Panc1 (cell line): ENCODE results near the gene GOLGA2. TPM values are rescaled to one million over a fixed set of nuclear protein-coding genes. Genes with fewer than 3 reads are reported as not detected.

ENCODE experiments used
- ATAC-seq: fragments of 200-7000 bp; cut with Tn5 transposase; 2 replicates; pipeline ENCODE4 v1.9.1; 2020; ENCODE audit warnings: mild to moderate bottlenecking, moderate library complexity
- BruUV-seq: library from RNA; stranded (reverse); fragments of 400-500 nt; replicated peaks from 2 replicates; lab custom pipeline; 2021; lab: Mats Ljungman, UMichigan
- CTCF ChIA-PET: fragments of 300-600 bp; sonication (Branson Sonifier 250); formaldehyde crosslinking; loops from one replicate; lab custom pipeline; 2022; ENCODE audit warnings: antibody characterized with exemption; lab: Charles Lee
- POLR2A ChIA-PET: fragments of 300-600 bp; sonication (Branson Sonifier 250); formaldehyde crosslinking; loops from one replicate; lab custom pipeline; 2022; ENCODE audit warnings: antibody characterized with exemption; lab: Charles Lee
- DNase-seq: peaks from one replicate; pipeline ENCODE4 v3.0.0-alpha.2; 2010; ENCODE audit warnings: low read depth, low spot score
- H3K27ac ChIP-seq: 2 replicates; pipeline ENCODE4 v1.5.1; 2011; ENCODE audit warnings: mild to moderate bottlenecking, low read length, inconsistent platforms
- H3K27me3 ChIP-seq: fragments of 200-500 bp; sonication (Bioruptor generic); 2 replicates; pipeline ENCODE4 v1.6.0; 2014; ENCODE audit warnings: low read length, inconsistent platforms; ENCODE audit not compliant: control insufficient read depth, insufficient read depth
- H3K36me3 ChIP-seq: fragments of 200-500 bp; sonication (Bioruptor generic); 2 replicates; pipeline ENCODE4 v1.5.1; 2014; ENCODE audit warnings: inconsistent platforms, mild to moderate bottlenecking, low read length, moderate library complexity; ENCODE audit not compliant: control insufficient read depth, insufficient read depth
- H3K4me1 ChIP-seq: 2 replicates; pipeline ENCODE4 v1.5.1; 2011; ENCODE audit warnings: inconsistent platforms, mild to moderate bottlenecking, low read length, moderate library complexity; ENCODE audit not compliant: control insufficient read depth, insufficient read depth
- H3K4me3 ChIP-seq, 2 experiments: 2 replicates each; pipeline ENCODE4 v1.5.1; 2011 to 2012; ENCODE audit warnings: low read depth in 2 of 2, low read length in 2 of 2, mild to moderate bottlenecking in 2 of 2, inconsistent platforms in 1 of 2, moderate library complexity in 1 of 2
- H3K9me3 ChIP-seq: fragments of 200-500 bp; sonication (Bioruptor generic); 2 replicates; pipeline ENCODE4 v1.5.1; 2014; ENCODE audit warnings: low read depth, mild to moderate bottlenecking, inconsistent platforms, low read length, moderate library complexity; ENCODE audit not compliant: control insufficient read depth, insufficient read depth
- POLR2AphosphoS5 ChIP-seq: IDR thresholded peaks from 2 replicates; pipeline ENCODE4 v1.6.1; 2012; ENCODE audit warnings: mild to moderate bottlenecking, low read depth, low read length, moderate library complexity
- SIN3A ChIP-seq: IDR thresholded peaks from 2 replicates; pipeline ENCODE4 v1.6.1; 2012; ENCODE audit warnings: low read depth, mild to moderate bottlenecking, low read length, moderate library complexity, borderline replicate concordance; ENCODE audit not compliant: insufficient read depth
- TCF7L2 ChIP-seq: IDR thresholded peaks from 2 replicates; pipeline ENCODE4 v1.6.1; 2011; ENCODE audit warnings: mild to moderate bottlenecking, low read depth, low read length, inconsistent platforms
- in situ Hi-C: cut with HindIII; loops from 2 replicates; pipeline ENCODE4 v1.10.0; 2016; ENCODE audit warnings: low sequenced_read_pairs, low pct_unique_long_range_greater_than_20kb
- intact Hi-C: fragments of 100-400 bp; cut with micrococcal nuclease; formaldehyde crosslinking; loops from one replicate; pipeline ENCODE4 v1.10.0; 2022; ENCODE audit not compliant: unreplicated experiment
- total RNA-seq: library from RNA; stranded (reverse); gene quantifications from one replicate; pipeline ENCODE4 v1.2.1, GENCODE V29; 2021; ENCODE audit not compliant: unreplicated experiment
- TF ChIP-seq, protein P1 (sequence below): fragments of 450-650 bp; IDR thresholded peaks from 2 replicates; pipeline ENCODE4 v1.5.1; 2017; ENCODE audit warnings: mild to moderate bottlenecking
- TF ChIP-seq, protein P2 (sequence below), 2 experiments: IDR thresholded peaks; 2 replicates each; pipeline ENCODE4 v1.6.1; 2011 to 2012; ENCODE audit warnings: low read depth in 2 of 2, control low read depth in 1 of 2, low read length in 1 of 2, mild to moderate bottlenecking in 1 of 2, moderate library complexity in 1 of 2; ENCODE audit not compliant: insufficient read depth in 1 of 2

The GOLGA2 gene
- total RNA-seq, 1 experiment from 2014 or later: 69.6 TPM

- POLR2A ChIA-PET: no interaction called here
These were observed 9.4 kb upstream of the GOLGA2 start for GRCh38 chr9:128285033-128285784.

DNA sequence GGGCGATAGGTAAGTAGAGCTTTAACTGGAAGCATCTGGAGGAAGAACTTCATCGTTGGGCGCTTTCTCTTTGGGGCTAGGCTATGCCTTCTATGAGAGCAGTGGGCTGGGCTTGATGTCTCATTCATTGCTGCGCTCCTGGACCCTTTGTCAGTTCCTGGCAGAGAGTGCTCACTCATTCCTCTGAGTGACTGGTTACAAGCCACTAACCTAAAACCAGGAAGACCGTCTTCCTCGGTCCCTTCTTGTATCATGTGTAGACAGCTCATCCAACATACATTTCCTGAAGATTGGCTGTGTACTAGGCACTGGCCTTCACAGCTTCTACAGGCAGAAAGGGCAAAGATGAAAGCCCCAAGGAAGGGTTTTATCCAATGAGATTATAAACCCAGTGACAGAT is 6.7 kb upstream of the GOLGA2 start:
- POLR2A ChIA-PET: no interaction called here
- Histone ChIP-seq H3K4me1 (no peaks in the 10 kb centered on the region), H3K27ac (no peak overlapping the region), H3K36me3 (no peaks in the 10 kb centered on the region), H3K9me3 (no peaks in the 10 kb centered on the region), H3K4me3 (no peak overlapping the region), H3K27me3 (no peaks in the 10 kb centered on the region)
- CTCF ChIA-PET: no interaction called here
- DNase-seq: no peak
- no TSS peak for BruUV-seq
- ATAC-seq: no peak
- in situ Hi-C loops (no loop called here), intact Hi-C loops (no loop called here)
- TF ChIP-seq SIN3A (no peak), TCF7L2 (no peak), POLR2AphosphoS5 (no peak)
- TF ChIP-seq, protein P1, sequence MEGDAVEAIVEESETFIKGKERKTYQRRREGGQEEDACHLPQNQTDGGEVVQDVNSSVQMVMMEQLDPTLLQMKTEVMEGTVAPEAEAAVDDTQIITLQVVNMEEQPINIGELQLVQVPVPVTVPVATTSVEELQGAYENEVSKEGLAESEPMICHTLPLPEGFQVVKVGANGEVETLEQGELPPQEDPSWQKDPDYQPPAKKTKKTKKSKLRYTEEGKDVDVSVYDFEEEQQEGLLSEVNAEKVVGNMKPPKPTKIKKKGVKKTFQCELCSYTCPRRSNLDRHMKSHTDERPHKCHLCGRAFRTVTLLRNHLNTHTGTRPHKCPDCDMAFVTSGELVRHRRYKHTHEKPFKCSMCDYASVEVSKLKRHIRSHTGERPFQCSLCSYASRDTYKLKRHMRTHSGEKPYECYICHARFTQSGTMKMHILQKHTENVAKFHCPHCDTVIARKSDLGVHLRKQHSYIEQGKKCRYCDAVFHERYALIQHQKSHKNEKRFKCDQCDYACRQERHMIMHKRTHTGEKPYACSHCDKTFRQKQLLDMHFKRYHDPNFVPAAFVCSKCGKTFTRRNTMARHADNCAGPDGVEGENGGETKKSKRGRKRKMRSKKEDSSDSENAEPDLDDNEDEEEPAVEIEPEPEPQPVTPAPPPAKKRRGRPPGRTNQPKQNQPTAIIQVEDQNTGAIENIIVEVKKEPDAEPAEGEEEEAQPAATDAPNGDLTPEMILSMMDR: no peak
- TF ChIP-seq, protein P2, sequence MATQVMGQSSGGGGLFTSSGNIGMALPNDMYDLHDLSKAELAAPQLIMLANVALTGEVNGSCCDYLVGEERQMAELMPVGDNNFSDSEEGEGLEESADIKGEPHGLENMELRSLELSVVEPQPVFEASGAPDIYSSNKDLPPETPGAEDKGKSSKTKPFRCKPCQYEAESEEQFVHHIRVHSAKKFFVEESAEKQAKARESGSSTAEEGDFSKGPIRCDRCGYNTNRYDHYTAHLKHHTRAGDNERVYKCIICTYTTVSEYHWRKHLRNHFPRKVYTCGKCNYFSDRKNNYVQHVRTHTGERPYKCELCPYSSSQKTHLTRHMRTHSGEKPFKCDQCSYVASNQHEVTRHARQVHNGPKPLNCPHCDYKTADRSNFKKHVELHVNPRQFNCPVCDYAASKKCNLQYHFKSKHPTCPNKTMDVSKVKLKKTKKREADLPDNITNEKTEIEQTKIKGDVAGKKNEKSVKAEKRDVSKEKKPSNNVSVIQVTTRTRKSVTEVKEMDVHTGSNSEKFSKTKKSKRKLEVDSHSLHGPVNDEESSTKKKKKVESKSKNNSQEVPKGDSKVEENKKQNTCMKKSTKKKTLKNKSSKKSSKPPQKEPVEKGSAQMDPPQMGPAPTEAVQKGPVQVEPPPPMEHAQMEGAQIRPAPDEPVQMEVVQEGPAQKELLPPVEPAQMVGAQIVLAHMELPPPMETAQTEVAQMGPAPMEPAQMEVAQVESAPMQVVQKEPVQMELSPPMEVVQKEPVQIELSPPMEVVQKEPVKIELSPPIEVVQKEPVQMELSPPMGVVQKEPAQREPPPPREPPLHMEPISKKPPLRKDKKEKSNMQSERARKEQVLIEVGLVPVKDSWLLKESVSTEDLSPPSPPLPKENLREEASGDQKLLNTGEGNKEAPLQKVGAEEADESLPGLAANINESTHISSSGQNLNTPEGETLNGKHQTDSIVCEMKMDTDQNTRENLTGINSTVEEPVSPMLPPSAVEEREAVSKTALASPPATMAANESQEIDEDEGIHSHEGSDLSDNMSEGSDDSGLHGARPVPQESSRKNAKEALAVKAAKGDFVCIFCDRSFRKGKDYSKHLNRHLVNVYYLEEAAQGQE (IDR thresholded peaks at IDR 0.05; ENCODE audit: insufficient read depth in 1 of 2, low read depth in 2 of 2, low read length in 1 of 2): no peak

More at GRCh38 chr9:128285033-128285784, 9.4 kb upstream of the GOLGA2 start:
- no peaks in the 10 kb centered on the region for H3K9me3 ChIP-seq
- BruUV-seq: no TSS peak
- H3K4me3 ChIP-seq: no peak overlapping the region
- intact Hi-C loops: no loop called here
- ATAC-seq (no peak), DNase-seq (no peak)
- TF ChIP-seq TCF7L2 (no peak), SIN3A (no peak), POLR2AphosphoS5 (no peak)
- TF ChIP-seq, protein P2 (IDR thresholded peaks at IDR 0.05; ENCODE audit: insufficient read depth in 1 of 2, low read depth in 2 of 2, low read length in 1 of 2): no peak
- TF ChIP-seq, protein P1: no peak
- CTCF ChIA-PET: no interaction called here
- no peaks in the 10 kb centered on the region for H3K36me3 ChIP-seq
- H3K4me1 ChIP-seq: no peaks in the 10 kb centered on the region
- in situ Hi-C loops: no loop called here
- no peaks in the 10 kb centered on the region for H3K27me3 ChIP-seq
- no peak overlapping the region for H3K27ac ChIP-seq
